ENCODE data around the gene UGT8.

Gene UGT8

GRCh38 chr4:114690571-114690970 lies 92.0 kb downstream of the UGT8 start:
- no peak for DNase-seq
- TF ChIP-seq GATA1 (IDR thresholded peaks at IDR 0.05; ENCODE audit: low read depth, low read length) (no peak), POLR2A (IDR thresholded peaks at IDR 0.05; ENCODE audit: low read length) (no peak)

GRCh38 chr4:114691865-114692264 lies 93.3 kb downstream of the UGT8 start:
- DNase-seq, result no peak
- no peak for TF ChIP-seq POLR2A (IDR thresholded peaks at IDR 0.05; ENCODE audit: low read length)
- no peak for TF ChIP-seq GATA1 (IDR thresholded peaks at IDR 0.05; ENCODE audit: low read depth, low read length)

- TF ChIP-seq POLR2A (IDR thresholded peaks at IDR 0.05; ENCODE audit: low read length), result no peak
- TF ChIP-seq GATA1 (IDR thresholded peaks at IDR 0.05; ENCODE audit: low read depth, low read length), result no peak
- DNase-seq, result no peak
Measured at GRCh38 chr4:114692958-114693357, 94.4 kb downstream of the UGT8 start.

GRCh38 chr4:114694770-114695169 lies 96.2 kb downstream of the UGT8 start:
- DNase-seq, result peak; percentile 2 to 47
- no peak for TF ChIP-seq POLR2A (IDR thresholded peaks at IDR 0.05; ENCODE audit: low read length)
- no peak for TF ChIP-seq GATA1 (IDR thresholded peaks at IDR 0.05; ENCODE audit: low read depth, low read length)

GRCh38 chr4:114698231-114698630 lies 99.6 kb downstream of the UGT8 start:
- TF ChIP-seq POLR2A (IDR thresholded peaks at IDR 0.05; ENCODE audit: low read length), result no peak
- no peak for TF ChIP-seq GATA1 (IDR thresholded peaks at IDR 0.05; ENCODE audit: low read depth, low read length)
- DNase-seq, result no peak

- no peak for TF ChIP-seq GATA1 (IDR thresholded peaks at IDR 0.05; ENCODE audit: low read depth, low read length)
- no peak for TF ChIP-seq POLR2A (IDR thresholded peaks at IDR 0.05; ENCODE audit: low read length)
- DNase-seq, result no peak
Measured at GRCh38 chr4:114701491-114701890, 102.9 kb downstream of the UGT8 start.

- no peak for DNase-seq
- TF ChIP-seq POLR2A (IDR thresholded peaks at IDR 0.05; ENCODE audit: low read length) (no peak), GATA1 (IDR thresholded peaks at IDR 0.05; ENCODE audit: low read depth, low read length) (no peak)
Measured at GRCh38 chr4:114717432-114717831, 118.8 kb downstream of the UGT8 start.

GRCh38 chr4:114725066-114725465 lies 126.5 kb downstream of the UGT8 start:
- no peak for DNase-seq
- TF ChIP-seq POLR2A (IDR thresholded peaks at IDR 0.05; ENCODE audit: low read length) (no peak), GATA1 (IDR thresholded peaks at IDR 0.05; ENCODE audit: low read depth, low read length) (no peak)

- TF ChIP-seq POLR2A (IDR thresholded peaks at IDR 0.05; ENCODE audit: low read length) (no peak), GATA1 (IDR thresholded peaks at IDR 0.05; ENCODE audit: low read depth, low read length) (no peak)
- no peak for DNase-seq
Measured at GRCh38 chr4:114727461-114727860, 128.9 kb downstream of the UGT8 start.

Measured in erythroblast (primary cell).